Measurements from ENCODE around the gene JADE1.

Gene JADE1

DNA sequence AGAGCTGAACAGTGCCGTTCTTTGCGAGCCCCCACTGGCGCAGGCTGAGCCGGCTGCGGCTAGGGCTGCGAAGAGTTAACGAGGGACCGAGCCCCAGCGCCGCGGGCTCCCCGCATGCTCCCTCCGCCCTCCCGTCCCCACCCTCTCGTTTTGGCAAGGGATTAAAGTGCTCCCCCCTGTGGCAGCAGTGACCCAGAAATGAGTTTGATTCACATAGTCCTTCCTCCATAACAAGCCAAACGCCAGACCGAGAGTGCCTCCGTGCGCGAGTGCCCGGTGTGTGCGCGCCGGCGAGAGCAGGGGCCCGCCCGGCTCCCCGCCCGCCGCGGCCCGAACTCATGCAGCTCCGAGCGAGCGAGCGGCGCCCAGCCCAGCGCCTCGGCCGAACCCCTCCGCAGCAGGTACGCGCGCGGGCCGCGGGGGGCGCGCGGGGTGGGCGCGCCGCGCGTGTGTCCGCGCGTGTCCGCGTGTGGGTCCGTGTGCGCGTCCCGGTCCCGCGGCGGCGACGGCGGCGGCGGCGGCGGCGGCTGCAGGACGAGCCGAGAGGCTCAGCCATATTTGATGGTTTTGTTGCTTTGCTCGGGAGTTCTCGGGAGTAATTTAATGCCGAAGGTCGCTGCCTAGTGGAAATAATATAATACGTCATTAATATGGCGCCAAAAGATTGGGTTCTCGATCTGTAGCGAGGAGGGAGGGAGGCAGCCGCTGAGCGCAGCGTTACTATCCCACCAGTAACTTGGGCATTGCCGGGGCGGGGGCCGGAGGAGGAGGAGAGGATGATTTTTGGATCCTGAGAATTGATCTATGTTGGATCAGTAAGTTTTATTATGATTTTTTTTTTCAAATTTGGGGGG is at the start of gene JADE1:
TSS of gene JADE1 (plus strand) at position 224 of the 854 bp plus-strand sequence. CDS start 22,059 bp downstream, outside the sequence.
- peak; percentile 79 to 83 (median 80) for DNase-seq

DNA sequence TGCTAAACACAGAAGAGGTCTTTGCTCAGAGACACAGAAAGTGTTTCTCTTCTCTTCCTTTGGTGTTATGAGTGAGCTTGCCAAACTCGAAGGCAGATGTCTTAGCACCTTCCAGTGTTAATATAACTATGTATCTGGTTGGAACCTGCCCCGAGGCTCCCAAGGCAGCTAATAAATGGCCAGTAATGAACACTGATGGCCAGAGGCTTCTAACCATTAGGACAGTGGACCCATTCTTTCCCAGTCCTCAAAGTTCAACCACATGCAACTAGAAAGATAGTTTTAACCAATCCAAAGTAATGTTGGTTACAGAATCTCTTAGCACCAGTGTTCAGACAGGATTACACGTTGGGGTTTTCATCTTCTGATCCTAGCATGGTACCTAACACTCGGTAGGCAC is 42.7 kb upstream of the JADE1 start:
- no peak for DNase-seq

DNA sequence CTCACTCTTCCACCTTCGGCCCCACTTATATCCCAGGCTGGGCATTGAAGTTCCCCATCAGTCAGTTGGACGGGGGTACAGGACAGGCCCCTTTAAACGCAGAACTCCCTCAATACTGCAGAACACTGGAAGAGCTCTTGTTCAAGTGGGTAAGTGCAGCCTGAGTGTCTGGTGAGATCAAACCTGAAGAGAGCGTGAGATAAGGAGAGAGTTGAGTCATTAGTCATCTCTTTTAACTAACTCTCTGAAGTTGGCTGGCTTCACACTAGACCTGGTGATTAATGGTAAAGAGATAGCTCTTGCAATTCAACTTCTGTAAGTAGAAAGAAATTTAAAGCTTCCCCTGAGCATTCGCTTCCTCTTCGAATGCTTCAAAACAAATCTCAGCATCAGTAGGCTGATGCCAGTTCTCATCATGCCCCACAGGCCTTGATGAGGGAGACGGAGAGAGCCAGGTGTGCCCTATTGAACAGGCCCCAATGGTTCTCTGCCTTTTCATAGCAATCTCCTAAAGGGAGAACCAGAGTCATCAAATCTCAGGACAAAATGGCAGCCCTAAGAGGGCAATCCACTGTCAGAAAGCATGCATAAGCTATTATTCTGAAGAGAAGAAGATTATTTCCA is 41.0 kb upstream of the JADE1 start:
- no peak for DNase-seq

DNA sequence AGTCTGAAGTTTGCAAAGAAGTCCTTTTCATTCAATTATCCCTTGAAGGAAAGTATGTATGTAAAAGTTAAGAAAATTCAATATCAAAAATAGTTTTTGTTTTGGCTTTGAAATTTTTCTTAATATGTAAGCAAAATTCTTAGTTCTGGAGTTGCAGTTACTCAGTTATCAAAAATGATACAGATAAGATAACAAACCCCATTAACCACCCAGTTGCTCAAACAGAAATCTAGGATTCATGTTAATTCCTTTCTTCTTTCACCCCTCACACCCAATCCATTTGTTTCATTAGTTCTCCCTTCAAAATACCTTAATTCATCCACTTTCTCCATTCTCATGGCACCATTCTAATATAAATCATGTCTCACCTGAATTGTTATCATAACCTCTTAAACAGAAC is 40.5 kb upstream of the JADE1 start:
- no peak for DNase-seq

DNA sequence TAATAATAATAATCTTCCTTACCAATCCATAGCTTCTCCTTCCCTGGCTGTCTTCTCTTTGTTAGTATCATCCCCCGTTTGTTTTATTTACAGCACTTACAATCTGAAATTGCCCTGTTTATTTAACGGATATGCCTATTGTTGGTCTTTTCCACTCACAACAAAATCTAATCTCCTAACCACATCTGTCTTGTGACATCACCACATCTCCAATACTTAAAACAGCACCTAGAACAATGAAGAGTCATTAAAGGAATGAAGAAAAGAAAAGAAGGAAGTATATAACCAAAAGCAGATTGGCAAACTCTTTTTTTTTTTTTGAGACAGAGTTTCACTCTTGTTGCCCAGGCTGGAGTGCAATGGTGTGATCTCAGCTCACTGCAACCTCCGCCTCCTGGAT is 38.7 kb upstream of the JADE1 start:
- DNase-seq = no peak

DNA sequence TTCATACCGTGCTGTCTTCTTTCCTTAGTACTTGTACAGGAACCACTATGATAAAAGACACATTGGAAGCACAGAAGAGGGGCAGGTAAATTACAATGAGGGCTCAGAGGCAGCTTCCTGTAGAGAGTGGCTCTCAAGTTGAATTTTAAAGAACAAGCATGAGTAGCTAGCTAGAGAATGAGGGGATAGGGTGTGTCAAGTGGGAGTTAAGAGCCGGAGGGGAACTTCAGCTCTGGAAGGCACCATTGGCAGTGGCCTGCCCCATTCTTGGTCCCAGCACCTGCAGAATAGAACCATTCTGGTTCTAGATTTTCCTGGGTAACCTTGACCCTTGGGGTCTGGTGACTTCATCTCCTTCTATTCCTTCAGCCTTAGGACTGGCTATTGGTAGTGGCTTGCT is 34.0 kb upstream of the JADE1 start:
- no peak for DNase-seq

DNA sequence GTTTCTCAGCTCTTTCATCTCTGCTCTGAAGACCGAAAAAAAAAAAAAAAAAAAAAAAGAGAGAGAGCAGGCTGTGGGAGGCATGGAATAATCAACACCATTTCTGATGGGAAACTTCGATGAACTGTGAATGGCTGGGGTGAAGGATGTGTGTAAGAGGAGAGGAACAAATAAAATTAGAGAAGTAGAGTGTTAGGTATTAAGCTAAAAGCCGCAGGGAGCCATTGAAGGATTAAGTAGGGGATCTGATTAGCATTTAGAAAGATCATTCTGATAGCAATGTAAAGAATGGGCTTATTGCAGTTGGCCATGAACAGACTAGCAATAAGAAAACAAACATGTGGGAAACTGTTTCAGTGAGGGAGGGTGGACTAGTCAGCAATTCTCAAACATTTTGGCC is 33.6 kb upstream of the JADE1 start:
- DNase-seq = no peak

DNA sequence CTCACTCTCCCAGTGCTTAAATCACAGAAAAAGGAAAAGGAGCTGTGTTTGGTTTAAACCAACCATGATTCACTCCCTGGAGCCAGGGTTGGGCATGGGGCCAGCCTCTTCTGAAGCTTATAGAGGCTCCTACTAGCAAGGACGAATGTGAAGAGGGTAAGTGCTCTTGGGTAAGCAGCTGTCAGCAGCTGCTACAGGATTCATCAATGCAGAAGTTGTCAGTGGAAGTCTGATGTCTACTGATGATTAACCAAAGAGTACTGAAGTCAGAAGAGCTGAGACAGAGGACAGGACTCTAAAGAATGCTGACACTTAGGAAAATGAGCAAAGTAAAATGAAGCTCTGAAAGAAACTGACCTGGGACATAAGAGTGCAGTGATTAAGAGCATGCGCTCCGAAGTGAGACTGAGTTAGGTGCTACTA is 32.7 kb upstream of the JADE1 start:
- DNase-seq = no peak

DNA sequence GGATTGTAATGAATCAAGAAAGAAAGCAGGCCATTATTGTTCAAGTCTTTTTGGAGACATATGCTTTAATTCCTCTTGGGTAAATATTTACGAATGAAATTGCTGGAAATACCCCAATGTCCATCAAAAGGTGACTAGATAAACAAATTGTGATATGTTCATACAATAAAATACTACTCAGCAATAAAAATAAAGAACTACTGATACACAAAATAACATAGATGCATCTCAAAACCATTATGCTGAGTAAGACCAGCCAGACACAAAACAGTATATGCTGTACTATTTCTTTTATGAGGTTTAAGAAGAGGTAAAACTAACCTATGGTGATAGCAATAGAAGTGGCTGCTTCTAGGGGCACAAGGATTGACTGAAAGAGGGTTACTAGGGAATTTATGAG is 28.8 kb upstream of the JADE1 start:
- DNase-seq = no peak

DNA sequence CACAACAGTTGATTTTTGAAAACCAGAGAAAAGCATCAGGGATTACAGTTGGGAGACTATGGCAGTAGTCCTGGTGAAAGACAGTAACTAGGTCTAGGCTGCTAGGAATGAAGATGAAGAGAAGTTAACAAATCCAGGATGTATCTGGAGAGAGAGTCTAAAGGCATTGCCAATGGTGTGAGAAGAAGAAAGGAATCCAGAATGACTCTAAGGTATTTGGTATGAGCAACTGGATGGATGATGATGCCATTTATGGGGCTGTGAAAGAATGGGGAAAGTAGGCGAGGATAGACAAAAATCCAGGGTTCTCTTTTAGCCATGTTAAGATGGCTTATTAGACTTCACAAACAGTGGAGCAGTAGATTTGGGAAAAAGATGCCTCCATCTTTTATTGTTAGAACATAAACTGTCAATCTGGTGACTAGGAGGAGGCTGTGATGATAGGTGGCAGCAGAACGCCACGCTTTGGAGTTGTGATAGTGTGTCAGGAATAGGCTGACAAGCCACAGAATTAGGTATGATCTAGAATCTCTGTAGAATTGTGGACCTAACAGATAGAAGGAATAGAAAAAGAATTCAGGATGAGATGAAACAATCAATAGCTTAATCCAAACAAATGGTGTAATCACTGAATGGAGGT is 27.3 kb upstream of the JADE1 start:
- peak in 3 of 4 experiments; percentile 3 to 45 (median 34) for DNase-seq

DNA sequence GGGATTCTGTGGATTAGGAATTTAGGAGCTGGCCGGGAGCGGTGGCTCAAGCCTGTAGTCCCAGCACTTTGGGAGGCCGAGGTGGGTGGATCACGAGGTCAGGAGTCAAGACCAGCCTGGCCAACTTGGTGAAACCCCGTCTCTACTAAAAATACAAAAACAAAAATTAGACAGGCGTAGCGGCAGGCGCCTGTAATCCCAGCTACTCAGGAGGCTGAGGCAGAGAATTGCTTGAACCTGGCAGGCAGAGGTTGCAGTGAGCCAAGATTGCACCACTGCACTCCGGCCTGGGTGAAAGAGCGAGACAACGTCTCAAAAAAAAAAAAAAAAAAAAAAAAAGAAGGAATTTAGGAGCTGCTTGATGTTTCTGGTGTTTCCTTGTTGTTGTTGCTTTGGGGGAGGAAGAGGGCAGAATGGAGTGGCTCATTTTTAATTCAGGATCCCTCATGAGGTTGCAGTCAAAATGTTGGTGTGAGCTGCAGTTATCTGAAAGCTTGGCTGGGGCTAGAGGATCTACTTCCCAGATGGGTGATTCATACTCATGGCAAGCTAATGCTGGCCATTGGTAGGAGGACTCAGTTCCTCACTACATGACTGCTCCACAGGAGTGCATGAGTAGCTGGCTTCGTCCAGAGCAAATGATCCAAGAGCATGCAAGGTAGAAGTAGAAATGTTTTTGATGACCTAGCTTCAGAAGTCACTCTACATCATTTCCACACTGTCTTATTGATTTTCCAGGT is 26.5 kb upstream of the JADE1 start:
- DNase-seq = no peak

DNA sequence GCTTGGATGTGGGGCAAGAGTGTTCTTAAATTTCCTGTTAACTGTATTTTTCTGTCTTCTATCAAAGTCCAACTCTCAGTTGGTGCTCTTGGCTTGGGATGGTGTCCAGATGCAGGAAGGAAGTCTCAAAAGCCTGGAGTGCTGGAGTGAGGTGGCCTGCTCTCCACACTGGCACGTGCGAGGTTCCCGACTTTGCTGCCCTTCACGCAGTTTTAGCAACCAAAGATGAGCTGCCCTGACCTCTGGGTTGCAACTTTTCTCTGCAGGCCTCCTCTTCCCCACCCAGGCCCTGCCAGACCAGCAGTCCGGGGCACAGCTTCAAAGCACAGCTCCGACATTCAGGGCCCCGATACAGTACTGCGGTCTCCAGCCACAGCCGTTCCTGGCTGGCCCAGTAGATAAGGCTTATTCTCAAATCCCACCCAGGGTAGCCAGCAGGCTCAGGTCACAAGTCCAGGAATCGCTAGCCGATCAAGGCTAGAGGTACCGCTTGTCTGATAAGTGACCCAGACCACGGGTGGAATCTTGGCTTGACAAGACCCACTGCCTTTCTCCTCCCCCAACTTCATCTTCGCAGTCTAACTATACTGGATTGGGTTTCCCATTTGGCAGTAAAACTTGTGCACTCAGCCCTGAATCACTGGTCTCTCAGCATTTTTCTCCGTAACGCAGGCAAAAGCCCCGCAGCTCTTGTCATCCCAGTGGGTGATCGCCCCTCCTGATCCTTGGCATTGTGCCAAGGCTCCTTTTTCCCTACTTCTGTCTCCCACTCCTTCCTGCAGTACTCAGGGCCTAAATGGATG is 21.8 kb upstream of the JADE1 start:
- no peak for DNase-seq

DNA sequence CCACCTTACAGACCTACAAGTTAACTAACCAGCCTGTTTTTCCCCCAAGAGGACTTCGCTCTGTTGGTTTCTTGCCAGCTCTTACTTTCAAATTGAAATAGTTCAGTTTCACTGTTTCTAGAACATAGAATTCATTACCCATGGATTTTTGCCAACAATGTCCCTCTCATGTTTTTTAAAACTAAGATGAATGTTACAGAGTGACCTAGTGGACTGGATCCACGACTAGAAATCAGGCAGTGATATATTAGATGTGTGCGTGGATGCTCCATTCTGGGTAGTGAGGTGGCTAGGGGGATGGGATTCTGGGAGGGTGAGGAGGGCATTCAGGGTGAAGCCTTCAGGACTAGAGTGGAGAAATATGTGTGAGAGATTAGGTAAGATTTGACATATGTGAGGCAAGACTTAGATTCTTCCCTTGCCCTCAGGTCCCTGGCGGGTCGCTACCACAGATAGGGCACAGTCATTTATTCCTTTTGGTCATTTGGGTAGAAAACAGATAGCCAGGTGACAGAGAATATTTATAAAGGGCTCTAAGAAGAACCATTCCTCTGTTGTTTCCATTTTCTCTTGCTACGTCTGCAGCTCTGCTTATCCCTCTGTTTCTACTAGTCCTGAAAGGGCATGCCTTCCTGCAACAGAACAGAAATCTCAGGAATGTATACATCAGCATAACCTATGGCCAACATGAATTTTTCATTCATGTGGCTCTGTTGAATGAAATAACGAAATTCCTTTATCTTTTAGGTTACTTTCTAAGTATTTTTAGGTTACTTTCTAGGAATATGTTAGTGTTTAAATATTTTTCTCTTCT is 15.4 kb upstream of the JADE1 start:
- DNase-seq = no peak

DNA sequence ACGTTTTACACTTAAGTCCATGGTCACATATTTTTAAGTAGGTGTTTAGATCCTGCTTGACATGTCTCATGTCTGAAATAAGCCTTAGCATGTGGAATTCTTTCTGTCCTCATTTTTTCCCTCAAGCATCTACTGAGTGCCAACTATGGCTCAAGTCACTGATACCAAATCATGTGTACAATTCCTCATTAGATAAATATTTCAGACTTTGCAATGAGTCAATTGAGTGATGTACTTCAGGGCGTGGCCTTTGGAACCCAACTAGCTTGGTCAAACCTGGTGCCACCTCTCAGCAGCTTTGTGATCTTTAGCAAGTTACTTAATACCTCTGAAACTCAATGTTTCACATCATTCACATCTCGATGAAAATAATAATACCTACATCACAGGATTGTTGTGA is 12.6 kb upstream of the JADE1 start:
- DNase-seq = no peak

DNA sequence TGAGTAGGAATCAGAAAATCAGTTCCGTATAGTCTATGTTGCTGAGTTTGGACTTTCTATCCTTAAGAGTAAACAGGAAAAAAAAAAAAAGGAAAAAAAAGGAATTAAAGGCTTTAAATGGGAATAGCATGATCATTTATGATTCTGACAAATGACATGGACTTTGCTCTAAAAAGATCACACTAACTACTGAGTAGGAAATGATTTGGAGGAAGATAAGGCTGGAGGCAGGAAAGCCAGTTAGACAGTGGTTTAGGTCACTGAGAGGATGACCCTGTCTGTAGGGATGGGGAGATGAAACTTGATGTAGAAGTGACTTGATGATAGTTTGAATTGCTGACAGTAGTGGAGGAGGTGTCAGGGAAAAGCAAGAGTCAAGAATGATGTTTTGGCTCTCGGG is 9.2 kb upstream of the JADE1 start:
- no peak for DNase-seq

DNA sequence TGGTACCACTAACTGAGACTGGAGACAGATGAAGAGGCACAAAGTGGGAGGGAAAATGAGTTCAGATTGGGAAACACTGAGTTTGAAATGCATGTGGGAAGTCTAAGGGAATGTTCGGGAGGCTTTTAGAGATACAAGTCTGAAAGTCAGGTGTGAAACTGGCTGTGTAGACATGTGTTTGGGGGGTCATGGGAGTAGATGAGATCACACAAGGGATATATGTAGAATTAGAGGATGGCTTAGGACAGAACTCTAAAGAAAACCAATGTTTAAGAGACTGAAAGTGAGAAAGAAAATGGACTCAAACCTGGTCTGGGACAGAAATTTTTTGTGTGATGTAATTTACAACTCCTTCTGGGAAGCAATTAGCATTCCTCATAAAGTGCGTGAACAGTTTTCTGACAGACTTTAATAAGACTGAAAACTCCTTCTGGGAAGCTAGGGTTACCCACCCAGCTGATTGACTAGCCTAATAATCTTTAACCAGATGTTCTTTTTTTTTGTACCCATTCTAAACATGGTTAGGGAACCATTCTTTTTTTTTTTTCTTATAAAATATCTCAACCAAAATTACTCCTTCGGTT is 8.7 kb upstream of the JADE1 start:
- no peak for DNase-seq

DNA sequence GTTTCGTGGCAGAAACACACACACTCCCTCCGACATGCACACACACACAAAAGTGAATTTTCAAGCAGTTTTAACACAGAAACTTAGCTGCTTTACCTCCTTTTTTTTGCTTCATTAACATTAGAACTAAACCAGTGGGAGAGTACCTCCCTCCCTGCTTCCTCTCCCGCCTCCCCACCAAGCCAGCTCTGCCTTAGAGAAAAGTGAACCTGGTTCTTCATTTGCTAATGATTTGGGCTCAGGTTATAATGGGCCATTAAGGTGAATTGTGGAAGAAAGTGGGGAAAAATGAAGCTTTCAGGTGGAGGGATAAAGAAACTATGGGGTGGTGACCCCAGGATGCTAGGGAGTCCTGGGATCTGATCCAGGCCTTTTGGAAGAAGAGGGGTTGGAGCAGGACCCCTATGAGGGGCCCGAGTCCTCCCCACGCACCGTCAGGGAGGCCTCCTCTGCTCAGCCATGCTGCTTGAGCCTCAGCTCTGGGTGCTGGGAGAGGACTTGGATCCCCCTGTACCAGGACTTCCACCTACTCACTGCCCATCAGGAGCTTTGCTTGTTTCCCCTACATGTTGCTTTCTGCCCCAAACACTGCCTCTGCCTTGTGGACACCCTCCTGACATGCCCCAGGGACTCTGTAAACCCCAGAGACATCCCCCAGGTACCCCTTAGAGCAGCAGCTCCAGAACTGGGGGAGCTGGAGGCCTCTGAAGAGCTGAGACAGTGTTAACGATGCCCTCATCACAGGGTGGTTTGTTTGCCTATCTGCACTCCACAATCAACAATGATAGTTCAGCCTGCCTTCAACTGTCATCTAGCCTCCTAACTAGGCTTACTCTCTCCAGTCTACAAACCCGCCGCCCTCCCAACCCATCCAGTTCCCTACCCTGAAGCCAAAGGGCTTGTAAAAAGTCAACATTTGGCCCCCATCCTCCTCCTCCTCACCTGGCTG is 6.5 kb upstream of the JADE1 start:
- no peak for DNase-seq

DNA sequence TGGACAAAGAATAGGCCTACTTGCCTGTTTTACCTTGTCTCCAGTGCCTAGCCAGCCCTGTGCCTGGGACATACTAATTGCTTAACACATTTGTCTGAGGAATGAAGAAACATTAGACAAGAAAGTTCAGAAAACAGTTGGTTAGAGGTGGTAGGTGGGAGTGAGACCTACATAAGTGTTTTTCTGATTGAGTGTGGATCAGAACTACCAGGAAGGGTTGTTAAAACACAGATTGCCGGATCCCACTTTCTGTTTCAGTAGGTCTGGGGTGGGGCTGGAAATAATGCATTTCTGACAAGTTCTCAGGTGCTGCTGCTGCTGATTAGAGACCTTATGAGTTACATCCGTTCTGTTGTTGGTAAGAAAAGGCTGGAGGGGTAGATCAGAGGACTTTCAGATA is 5.7 kb upstream of the JADE1 start:
- peak in 1 of 4 experiments; percentile 6 for DNase-seq

DNA sequence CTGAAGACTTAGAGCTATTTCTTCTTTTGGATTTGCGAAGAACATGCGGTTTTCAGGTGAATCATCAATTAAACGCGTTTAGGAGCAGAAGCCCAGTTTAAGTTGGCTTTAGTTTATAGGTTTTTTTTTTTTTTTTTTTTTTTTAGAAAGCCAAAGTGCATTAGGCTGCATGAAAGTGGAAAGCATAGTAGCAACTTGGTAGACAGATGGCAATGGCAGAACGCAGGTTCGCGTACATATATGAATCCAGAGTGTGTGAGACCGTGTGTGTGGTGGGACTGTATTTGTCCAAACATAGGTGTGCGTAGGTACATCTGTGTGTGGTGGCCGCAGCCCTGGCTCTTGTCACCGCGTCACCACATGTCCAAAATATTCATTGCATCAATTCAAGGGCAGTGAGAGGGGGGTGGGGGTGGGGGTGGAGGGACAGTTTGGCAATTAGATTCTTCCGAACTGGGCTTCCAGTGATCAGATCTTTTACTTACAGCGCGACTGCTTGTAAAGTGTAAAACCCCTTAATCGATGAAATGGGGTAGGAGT is 901 bp downstream of the JADE1 start:
- DNase-seq = peak in 1 of 4 experiments; percentile 3

Measured in activated CD4-positive, CD25-positive, alpha-beta regulatory T cell (primary cell).